Esophagus muscularis mucosa (tissue), 4 donors: ENCODE data around the gene CASP1. TPM values are rescaled to one million over a fixed set of nuclear protein-coding genes. Genes with fewer than 3 reads are reported as not detected.

Source experiments
- DNase-seq: peaks from one replicate; pipeline ENCODE4 v3.0.0-alpha.2; 2017; ENCODE audit errors: extremely low spot score
- H3K27ac ChIP-seq, 4 donors: fragments of 200-600 bp; sonication (generic); replicated peaks in 1 of 4; 1 replicate in 3 of 4; 2 replicates in 1 of 4; pipeline ENCODE4 v1.5.1; 2016 to 2019; ENCODE audit warnings: mild to moderate bottlenecking in 1 of 4
- H3K27me3 ChIP-seq, 4 donors: fragments of 200-600 bp; sonication (generic); one replicate each; pipeline versions ENCODE4 v1.5.1 to v1.6.0; 2016 to 2019
- H3K36me3 ChIP-seq, 4 donors: fragments of 200-600 bp; sonication (generic); one replicate each; pipeline ENCODE4 v1.5.1; 2016 to 2019
- H3K4me1 ChIP-seq, 4 donors: fragments of 200-600 bp; sonication (generic); one replicate each; pipeline ENCODE4 v1.5.1; 2016 to 2019
- H3K4me3 ChIP-seq, 4 donors: fragments of 200-600 bp; sonication (generic); 1 replicate in 2 of 4; 2 replicates in 2 of 4; pipeline ENCODE4 v1.5.1; 2016 to 2019; ENCODE audit warnings: mild to moderate bottlenecking in 4 of 4, moderate library complexity in 1 of 4
- H3K9me3 ChIP-seq, 4 donors: fragments of 200-600 bp; sonication (generic); 1 replicate in 3 of 4; 2 replicates in 1 of 4; pipeline ENCODE4 v1.5.1; 2016 to 2019
- EP300 ChIP-seq: sonication (generic); formaldehyde crosslinking; IDR thresholded peaks from one replicate; pipeline ENCODE4 v1.6.1; 2017; ENCODE audit warnings: antibody characterized with exemption
- POLR2A ChIP-seq: fragments of 450-650 bp; IDR thresholded peaks from one replicate; pipeline ENCODE4 v1.6.1; 2017; ENCODE audit warnings: antibody characterized with exemption, moderate library complexity, mild to moderate bottlenecking, low read depth
- POLR2AphosphoS5 ChIP-seq, 2 donors: sonication (generic); formaldehyde crosslinking; IDR thresholded peaks; one replicate each; pipeline ENCODE4 v1.6.1; 2017; ENCODE audit warnings: antibody characterized with exemption in 2 of 2
- WGBS: methylation state at CpG from one replicate; pipeline ENCODE4 v1.1.5; 2018; 5-methylcytosine and 5-hydroxymethylcytosine counted together
- intact Hi-C: fragments of 100-400 bp; cut with DNase I; formaldehyde crosslinking; loops from one replicate; pipeline ENCODE4 v1.15.1; 2023
- total RNA-seq, 4 donors: library from RNA; depleted of rRNA; stranded (reverse); fragments of >200 nt; gene quantifications; one replicate each; pipeline versions ENCODE4 v1.1.0 to v1.2.1, GENCODE V29; 2016
- TF ChIP-seq, protein P1 (sequence below), 3 experiments: fragments of 200-600 bp in 2 of 3; fragments of 450-650 bp in 1 of 3; sonication (generic) in 2 of 3; IDR thresholded peaks; one replicate each; pipeline ENCODE4 v1.5.1; 2017 to 2019; ENCODE audit warnings: antibody characterized with exemption in 3 of 3, mild to moderate bottlenecking in 2 of 3, moderate library complexity in 1 of 3

Gene CASP1
- total RNA-seq, 4 donors from 2014 or later: 3.7 to 11.1 (median 8.0) TPM

DNA sequence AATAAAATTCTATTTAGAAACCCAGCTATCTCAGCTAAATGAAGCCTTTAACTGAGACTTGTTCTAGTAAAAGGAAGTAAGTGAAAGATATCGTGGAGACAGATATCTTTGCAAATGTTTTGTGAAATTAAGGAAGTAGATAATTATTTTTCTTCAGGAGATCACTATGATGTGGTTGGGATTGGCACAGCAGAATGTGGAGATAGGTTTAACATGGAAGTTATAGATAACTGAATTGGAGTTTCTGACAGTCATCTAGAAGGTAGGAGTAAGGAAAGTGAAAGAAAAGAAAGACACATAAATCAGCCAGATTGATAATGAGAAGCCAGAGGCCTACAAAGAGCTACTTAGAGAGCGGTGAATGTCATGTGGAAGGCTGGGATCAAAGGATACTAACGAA, 7.3 kb downstream of the CASP1 start:
- Histone ChIP-seq H3K36me3 (peaks cover 0 to 25% (median 7%) of the 10 kb centered on the region in 4 donors), H3K4me3 (no peak overlapping the region), H3K27me3 (no peaks in the 10 kb centered on the region), H3K4me1 (peaks cover 0 to 5% (median 0%) of the 10 kb centered on the region in 4 donors), H3K9me3 (no peaks in the 10 kb centered on the region), H3K27ac (no peak overlapping the region)
- intact Hi-C loops: no loop called here
- DNase-seq: no peak
- 80% methylated on average over 3 of the region's 3 CpGs for WGBS
- TF ChIP-seq POLR2A (no peak), POLR2AphosphoS5 (IDR thresholded peaks at IDR 0.05) (no peak), EP300 (no peak)
- TF ChIP-seq, protein P1, sequence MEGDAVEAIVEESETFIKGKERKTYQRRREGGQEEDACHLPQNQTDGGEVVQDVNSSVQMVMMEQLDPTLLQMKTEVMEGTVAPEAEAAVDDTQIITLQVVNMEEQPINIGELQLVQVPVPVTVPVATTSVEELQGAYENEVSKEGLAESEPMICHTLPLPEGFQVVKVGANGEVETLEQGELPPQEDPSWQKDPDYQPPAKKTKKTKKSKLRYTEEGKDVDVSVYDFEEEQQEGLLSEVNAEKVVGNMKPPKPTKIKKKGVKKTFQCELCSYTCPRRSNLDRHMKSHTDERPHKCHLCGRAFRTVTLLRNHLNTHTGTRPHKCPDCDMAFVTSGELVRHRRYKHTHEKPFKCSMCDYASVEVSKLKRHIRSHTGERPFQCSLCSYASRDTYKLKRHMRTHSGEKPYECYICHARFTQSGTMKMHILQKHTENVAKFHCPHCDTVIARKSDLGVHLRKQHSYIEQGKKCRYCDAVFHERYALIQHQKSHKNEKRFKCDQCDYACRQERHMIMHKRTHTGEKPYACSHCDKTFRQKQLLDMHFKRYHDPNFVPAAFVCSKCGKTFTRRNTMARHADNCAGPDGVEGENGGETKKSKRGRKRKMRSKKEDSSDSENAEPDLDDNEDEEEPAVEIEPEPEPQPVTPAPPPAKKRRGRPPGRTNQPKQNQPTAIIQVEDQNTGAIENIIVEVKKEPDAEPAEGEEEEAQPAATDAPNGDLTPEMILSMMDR (IDR thresholded peaks at IDR 0.05): no peak

DNA sequence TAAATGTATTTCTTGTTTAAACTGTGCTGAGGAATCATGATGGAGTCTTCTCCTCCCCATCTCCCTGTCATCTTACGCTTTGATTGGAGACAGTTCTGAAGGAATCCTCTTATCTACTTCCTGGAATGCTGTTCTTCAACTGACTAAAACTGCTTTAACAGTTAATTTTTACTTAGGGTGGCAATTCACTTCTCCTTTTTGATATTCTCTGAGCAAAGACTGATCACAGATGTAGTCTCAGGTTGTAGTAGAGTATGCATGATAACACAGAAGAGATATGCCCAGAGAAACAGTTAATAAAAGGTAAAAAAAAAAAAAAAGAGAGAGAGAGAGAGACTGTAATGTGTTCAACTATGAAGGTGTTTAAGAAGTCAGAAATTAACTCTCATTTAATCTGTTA, 10.6 kb downstream of the CASP1 start:
- Histone ChIP-seq H3K27me3 (no peaks in the 10 kb centered on the region), H3K4me1 (no peaks in the 10 kb centered on the region), H3K4me3 (no peak overlapping the region), H3K27ac (no peak overlapping the region), H3K9me3 (no peaks in the 10 kb centered on the region), H3K36me3 (peaks cover 0 to 18% (median 7%) of the 10 kb centered on the region in 4 donors)
- TF ChIP-seq, protein P1 (IDR thresholded peaks at IDR 0.05): no peak
- TF ChIP-seq POLR2AphosphoS5 (IDR thresholded peaks at IDR 0.05) (no peak), EP300 (no peak), POLR2A (no peak)
- intact Hi-C loops: no loop called here
- WGBS: 83% methylated on average over 1 of the region's 1 CpG
- DNase-seq: no peak

DNA sequence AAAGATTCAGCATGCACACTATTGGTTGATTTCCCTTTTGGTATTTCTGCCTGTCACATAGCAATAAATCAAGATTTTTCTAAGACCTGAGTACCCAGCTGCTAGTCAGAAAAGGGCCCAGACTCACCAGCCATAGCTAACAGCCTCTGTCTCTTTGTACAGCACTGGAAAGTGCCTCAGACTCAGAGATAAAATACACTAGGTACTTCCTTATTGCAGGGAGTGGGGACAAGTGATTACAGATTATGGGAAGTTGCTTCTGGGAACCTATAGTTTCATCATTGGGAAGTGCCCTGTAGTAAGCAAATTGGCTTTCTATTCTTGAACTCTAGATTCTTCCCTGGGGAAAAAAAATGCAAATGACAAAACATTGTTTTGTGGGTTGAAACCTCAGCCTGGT, 11.9 kb downstream of the CASP1 start, which contains the start of gene CASP5:
CASP5 (minus strand) TSS at position 166 of the 400 bp plus-strand sequence; CDS start at position 134, 32 bp downstream.
- Histone ChIP-seq H3K9me3 (no peaks in the 10 kb centered on the region), H3K36me3 (peaks cover 0 to 16% (median 7%) of the 10 kb centered on the region in 4 donors), H3K4me1 (no peaks in the 10 kb centered on the region), H3K4me3 (no peak within 1 kb of the TSS), H3K27me3 (no peaks in the 10 kb centered on the region), H3K27ac (no peak within 1 kb of the TSS)
- TF ChIP-seq EP300: no peak
- TF ChIP-seq, protein P1 (IDR thresholded peaks at IDR 0.05): no peak
- intact Hi-C loops: no loop called here
- DNase-seq: no peak

DNA sequence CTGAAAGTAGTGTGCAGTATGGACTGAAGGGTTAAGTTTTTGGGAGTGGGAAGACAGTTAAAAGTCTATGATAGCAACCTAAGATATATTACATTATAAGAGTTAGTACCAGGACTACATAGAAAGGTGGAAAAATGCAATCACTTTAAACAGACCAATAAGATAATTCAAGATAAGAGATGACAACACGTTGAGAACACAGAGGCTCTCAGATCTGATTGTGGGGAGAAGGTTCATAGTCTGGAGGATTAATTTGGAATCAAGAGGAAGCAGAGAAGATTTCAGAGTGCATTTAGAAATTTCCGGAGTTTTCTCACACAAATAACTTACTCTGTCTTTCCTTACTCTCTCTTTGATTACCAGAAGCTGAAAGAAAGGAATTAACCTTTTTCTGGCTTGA, 12.4 kb downstream of the CASP1 start:
- TF ChIP-seq EP300: no peak
- TF ChIP-seq, protein P1 (IDR thresholded peaks at IDR 0.05): no peak
- TF ChIP-seq POLR2A: no peak
- no peak for TF ChIP-seq POLR2AphosphoS5 (IDR thresholded peaks at IDR 0.05)
- Histone ChIP-seq H3K9me3 (no peaks in the 10 kb centered on the region), H3K36me3 (peaks cover 0 to 16% (median 7%) of the 10 kb centered on the region in 4 donors), H3K4me3 (no peak overlapping the region), H3K4me1 (no peaks in the 10 kb centered on the region), H3K27ac (no peak overlapping the region), H3K27me3 (no peaks in the 10 kb centered on the region)
- 63% methylated on average over 2 of the region's 2 CpGs for WGBS
- intact Hi-C loops: no loop called here
- no peak for DNase-seq

DNA sequence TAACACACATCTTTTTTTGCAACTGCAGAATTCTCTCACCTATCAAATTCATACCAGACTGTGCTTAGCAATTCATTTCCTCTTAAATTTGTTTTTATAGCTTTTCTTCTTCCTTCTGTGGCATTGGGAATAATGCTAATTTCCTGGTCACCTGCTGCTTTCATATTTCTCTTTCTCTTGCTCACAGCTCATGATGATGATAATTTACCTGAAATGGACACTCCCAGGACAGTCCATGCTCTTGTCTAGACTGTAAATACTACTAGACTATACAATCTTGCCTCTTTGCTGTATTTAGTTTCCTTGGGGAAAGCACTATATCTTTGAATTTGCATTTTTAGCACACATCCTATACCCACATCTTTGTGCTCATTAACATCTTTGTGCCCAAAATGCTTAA, 27.5 kb downstream of the CASP1 start:
- TF ChIP-seq POLR2AphosphoS5 (IDR thresholded peaks at IDR 0.05) (no peak), POLR2A (no peak), EP300 (no peak)
- TF ChIP-seq, protein P1 (IDR thresholded peaks at IDR 0.05): no peak
- Histone ChIP-seq H3K9me3 (no peaks in the 10 kb centered on the region), H3K4me3 (no peak overlapping the region), H3K27ac (no peak overlapping the region), H3K36me3 (no peaks in the 10 kb centered on the region), H3K27me3 (no peaks in the 10 kb centered on the region), H3K4me1 (no peaks in the 10 kb centered on the region)
- DNase-seq: no peak
- intact Hi-C loops: no loop called here
